GM19324 (cell line): Measurements from ENCODE around the gene NDP.

ENCODE experiments used
- ATAC-seq: cut with Tn5 transposase; IDR thresholded peaks from one replicate; pipeline ENCODE4 v1.9.1; 2021; ENCODE audit warnings: mild to moderate bottlenecking, moderate library complexity; ENCODE audit not compliant: unreplicated experiment, low FRiP score

The NDP gene, protein sequence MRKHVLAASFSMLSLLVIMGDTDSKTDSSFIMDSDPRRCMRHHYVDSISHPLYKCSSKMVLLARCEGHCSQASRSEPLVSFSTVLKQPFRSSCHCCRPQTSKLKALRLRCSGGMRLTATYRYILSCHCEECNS

DNA sequence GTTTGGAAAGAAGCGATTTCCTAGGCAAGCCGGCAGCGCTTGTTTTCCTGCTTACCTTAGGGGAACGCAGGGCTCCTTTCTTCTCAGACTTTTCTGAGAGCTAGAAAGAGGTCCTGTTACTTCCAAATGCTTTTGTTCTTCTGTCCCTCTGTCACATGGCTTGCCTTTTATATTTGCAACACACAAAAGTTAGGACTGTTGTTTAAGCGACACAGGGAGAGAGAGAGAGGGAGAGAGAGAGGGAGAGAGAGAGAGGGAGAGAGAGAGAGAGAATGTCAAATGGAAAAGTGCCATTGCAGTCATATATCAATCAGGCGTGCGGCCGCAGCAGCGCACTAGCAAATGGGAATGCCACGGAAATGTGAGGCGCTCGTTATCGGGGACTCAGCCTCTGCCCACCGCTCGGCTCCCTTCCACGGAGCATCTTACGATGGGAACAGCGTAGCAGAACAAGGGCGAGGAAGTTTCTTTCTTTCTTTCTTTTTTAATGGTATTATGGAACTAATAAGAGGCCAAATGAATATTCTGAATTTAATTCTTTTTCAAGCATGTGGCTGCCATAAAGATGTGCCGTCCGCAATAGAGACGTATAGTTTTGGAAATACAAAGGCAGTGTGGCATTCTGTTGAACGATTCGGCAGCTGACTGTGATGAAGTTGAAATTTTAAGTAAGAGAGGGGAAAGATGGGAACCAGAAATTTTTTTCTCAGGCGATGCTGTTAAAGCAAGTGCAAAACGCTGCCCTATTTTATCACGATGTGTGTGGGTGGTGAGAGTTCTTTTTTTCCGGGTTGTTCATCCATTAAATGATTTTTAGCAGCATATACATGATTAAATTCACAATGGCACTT is at the start of gene NDP:
Gene NDP (minus strand): TSS at position 142 of the 851 bp plus-strand sequence. CDS start 14,745 bp downstream, outside the sequence.
- ATAC-seq = no peak

DNA sequence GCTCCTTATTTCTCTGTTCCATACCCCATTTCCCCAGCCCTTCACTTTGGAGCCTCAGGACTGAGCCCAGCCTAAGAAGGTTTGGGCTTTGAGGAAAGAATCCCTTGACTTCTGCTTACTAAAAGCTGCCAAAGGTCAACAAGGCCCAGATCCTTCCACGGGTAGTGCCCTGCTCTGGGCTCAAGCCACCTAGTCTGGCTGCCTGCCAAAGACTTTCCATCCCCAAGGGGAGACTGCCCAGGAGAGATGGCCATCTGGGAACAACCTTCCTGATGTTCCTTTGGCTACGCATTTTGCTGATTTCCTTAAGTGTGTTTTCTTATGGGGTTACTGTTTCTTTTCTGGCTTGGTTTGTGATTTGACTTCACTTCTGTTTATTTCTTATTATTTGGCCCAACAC is 49.8 kb upstream of the NDP start:
- no peak for ATAC-seq

DNA sequence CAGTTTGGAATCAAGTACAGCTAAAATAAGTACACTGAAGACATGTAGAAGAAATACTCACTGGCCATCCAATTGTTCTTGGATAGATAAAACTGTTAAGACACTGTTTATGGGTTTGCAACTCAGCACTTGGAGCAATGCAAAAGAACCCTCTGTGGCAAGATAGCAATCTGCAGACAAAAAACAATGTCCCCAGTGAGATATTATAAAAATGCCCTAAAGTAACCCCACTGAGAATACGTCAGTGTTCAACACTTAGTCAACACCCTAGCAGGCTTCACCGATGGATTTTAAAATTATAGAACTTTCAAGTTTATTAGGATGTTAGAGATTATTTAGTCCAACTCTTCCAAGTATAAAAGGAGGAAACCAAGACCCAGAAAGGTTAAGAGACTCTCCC is 47.5 kb upstream of the NDP start:
- ATAC-seq = no peak

DNA sequence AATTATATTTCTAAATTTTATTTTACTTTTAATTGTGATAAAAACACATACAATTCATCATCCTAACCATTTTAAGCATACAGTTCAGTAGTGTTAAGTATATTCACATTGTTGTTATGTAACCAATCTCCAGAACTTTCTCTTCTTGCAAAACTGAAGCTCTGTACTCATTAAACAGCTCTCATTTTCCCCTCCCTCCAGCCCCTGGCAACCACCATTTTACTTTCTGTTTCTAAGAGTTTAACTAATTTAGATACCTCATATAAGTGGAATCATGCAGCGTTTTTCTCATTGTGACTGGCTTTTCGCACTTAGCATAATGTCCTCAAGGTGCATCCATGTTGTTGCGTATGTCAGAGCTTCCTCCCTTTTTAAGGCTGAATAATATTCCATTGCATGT is 46.7 kb upstream of the NDP start:
- no peak for ATAC-seq

DNA sequence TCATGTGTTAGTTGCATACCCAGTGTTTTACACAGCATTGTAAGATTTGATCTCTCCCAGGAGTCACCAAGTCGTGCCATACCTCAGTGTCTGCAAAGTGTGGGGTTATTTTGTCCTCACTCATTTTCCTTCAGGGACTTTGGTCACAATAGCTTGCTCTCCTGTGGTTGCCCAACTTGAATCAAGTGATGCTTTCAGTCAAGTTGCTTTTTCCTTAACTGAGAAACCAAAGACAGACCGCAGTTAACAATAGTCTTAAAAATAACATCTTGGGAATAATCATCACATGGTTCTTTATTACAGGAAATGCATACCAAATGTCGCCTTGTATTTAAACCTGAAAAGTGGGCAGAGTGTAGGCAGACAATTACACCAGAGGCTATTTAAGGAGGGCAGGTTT is 44.5 kb upstream of the NDP start:
- ATAC-seq = no peak

DNA sequence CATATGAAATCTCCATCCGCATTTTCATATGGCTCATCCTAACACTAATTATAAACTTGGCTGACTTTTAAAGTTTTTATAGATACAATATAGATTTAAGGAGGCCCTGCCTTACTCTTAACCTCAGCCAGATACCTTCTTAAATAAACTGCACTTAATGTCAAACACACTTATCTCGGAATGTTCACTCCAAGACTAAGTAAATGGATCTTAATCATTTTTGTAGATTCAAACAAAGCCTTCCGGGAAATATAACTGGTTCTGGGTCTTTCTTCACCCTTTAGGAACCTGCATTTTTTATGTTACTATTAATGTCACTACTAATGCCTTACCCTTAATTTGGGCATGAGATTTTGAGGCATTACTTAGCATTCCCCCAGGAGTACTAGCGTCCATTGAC is 43.7 kb upstream of the NDP start:
- no peak for ATAC-seq

DNA sequence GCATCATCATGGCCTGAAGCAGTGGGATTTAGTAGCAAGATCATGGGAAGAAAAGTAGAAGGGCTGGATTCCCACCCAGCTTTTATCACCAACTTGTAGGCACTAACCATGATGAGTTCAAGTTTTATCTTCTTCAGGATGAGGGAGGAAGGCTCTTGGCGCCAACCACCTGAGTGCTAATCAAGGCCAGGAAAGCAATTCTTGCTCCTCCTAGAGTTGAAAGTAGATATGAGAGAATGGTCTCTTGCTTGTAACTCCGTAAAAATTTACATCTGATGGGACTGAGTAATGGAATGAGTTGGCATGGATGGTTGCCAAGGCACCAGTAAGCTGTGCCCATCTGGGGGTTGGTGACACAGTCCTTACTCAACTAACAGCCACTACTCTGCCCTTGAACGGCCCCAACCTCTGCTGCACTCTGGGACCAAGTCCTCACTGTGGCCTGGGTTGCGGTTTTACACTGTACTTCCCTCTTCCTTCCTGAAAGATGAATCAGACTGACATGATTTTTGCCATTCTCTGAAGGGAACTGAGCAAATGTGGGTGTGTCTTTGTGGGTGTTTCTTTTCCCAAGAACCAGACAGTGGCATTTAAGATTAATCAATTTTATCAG is 39.4 kb upstream of the NDP start:
- no peak for ATAC-seq

DNA sequence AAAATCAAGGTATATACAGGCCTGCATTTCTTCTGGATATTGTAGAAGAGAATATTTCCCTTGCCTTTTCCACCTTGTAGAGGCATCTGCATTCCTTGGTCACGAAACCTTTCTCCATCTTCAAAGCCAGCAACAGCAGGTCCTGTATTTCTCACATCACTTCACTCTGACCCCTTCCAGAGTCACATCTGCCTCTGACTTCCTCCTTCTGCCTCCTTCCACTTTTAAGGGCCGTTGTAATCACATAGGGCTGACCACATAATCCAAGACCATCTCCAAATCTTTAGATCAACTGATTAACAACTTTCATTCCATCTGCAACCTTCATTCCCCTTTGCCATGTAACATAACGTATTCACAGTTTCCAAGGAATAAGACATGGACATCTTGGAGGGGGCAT is 38.3 kb upstream of the NDP start:
- no peak for ATAC-seq

DNA sequence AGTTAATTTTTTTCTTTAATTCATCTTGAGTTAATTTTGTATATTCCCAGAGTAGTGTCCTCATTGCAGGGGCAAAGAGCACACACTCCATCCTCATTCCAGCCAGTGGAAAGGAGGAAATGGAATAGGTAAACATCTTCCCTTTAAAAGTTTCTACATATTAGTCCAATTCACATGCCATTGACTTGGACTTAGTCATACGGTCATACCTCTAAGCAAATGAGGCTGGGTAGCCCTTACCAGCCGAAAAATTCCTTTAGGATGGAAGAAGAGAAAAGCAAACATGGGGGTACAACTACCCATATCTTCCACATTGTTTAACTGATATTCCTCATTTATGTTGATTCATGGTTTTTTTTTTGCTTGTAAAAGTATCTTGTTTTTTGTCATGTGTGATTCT is 37.4 kb upstream of the NDP start:
- no peak for ATAC-seq

DNA sequence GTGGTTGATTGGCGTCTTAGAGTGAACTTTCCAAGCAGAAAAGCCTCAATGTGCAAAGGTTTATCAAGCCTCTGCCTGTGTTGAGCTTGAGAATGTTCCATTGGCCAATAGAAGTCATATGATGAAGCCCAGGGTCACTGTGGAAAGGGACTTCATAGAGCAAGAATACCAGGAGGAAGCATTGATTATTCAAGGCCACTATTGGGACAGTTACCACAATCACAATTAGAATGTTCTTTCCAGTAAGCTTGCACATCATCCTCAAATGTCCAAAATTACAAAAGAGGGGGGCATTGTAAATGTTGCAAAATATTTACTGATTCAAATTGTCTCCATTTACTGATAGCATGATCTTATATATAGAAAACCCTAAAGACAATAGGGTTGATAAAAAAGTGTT is 32.9 kb upstream of the NDP start:
- ATAC-seq = no peak

DNA sequence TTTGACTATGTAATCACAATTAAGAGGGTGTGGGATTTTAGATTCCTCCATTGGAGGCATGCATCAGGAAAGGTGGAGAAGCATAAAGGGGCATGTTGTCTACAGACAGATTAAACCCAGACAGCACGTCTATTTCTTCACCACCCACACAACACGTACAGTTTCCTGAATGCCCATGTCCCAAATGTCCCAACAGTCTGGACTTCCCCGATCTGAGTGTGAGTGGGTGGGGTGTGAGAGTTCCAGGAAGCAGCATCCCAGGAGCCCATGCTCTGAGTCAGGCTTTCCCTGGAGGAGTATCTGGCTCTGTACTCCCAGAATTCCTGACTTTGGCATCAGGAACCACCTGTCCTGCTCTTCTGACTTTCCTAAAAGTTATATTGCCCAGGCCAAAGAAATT is 30.8 kb upstream of the NDP start:
- ATAC-seq = no peak

DNA sequence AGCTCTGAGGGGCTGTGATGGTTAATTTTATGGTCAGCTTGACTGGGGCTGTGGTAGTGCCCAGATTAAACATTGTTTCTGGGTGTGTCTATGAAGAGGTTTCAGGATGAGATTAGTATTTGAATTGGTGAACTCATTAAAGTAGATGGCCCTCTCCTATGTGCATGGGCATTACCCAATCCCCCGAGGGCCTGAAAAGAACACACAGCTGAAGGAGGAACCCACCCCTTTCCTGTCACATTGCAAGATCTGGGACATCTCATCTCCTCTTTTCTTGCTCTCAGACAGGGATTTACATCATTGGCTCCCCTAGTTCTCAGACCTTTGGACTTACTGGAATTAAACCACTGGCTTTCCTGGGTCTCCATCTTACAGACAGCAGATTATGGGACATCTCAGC is 29.4 kb upstream of the NDP start:
- no peak for ATAC-seq

DNA sequence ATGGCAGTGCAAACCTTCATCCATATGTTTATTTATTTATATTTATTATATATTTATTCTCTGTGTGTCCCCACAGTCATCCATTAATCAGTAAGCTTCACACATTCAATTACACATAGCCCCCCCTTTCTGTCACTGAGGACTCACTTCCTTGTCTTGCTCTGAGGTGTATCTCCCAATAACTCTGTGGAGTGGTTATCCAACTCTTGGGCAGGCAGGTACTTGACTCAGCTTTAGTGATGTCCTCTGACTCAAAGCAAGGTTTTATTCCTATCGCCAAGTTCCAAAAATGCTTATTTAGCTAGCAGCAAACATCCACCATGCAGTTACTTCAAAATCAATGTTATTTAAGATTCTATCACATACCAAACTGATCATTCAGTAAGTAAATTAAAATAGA is 25.2 kb upstream of the NDP start:
- no peak for ATAC-seq

DNA sequence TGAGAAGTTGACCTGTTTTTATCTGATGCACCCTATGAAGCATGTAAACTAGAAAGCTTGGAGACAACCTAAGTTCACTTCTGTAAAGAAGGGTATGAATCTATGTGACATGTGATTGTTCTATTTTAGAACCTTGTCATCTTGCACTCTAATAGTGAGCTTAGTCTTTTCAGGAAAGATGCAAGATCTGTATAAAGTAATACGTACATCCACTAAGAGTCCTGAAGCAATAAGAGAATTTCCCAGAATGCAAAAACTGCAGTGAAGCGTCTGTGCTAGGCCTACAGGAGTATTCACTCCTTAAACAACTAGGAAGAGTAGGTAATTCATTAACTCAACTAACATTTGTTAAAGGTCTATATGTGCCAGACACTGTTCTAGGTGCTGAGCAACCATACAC is 23.3 kb upstream of the NDP start:
- ATAC-seq = no peak

DNA sequence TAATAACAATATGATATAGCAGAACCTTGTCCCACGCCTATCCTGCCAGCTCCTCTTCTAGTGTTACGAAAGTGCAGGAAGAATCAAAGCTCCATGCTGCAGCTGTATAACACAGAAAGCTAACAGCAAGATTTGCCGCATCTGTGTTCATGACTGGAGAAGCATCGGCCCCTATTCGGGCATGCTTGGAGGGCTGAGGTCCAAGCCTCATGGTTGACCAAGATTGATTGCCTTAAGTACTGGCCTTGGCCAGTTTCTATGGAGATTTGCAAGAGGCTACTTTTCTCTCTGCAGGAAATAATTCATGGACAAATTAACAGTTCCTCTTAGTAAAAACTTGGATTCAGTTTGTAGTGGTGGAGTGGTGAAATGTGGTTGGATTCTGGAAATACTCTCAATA is 12.9 kb upstream of the NDP start:
- no peak for ATAC-seq

DNA sequence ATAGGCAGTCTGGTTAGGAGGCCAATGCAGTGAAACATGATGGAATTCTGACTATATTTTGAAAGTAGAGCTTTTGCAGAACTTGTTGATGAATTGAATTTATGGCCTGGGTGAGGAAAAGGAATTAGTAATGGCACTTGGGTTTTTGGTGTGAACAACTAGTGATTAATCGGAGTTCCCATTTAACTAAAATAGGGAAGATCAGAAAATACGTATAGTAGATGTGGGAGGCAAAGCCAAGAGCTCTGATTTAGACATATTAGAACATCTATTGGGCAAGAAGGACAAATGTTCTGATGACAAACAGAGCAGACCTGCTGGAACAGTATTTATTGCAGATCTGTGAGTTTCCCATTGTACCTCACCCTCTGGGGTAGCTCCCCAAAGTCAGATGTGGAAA is 12.3 kb upstream of the NDP start:
- ATAC-seq = no peak

DNA sequence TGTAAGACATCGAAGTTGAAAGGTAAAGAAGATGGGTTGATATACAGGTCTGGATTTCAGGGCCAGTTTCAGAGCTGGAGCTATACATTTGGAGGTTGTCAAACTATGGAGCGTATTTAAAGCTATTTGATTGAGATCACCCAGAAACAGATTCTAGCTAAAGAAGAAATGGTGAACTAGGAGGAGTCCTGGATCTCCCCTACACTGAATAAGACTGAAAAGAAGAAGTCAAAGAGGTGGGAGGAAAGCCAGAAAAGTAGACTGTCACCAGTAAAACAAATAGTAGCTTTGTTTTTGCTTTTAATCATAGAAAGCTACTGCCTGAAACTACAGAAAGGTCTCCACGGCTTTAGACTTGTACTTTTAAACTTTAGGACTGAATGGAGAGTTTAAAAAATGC is 5.0 kb upstream of the NDP start:
- ATAC-seq = no peak

DNA sequence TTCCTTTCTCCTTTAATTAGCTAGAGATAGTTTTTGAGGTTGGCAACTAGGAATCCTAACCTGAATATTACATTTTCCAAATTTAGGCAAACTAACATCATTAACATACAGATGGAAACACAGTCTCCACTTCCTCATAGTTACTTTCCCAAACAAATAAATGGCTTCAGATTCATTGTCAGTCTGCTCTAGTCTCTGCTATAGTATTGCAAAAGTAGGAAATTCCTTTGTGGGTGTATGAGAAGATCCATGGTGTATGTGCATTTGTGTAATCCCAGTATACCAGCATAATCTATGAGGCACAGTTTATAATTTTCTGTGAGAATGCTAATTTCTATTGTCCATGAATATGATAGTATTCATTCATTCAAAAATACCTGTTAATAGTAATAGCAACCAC is 3.0 kb upstream of the NDP start:
- no peak for ATAC-seq

DNA sequence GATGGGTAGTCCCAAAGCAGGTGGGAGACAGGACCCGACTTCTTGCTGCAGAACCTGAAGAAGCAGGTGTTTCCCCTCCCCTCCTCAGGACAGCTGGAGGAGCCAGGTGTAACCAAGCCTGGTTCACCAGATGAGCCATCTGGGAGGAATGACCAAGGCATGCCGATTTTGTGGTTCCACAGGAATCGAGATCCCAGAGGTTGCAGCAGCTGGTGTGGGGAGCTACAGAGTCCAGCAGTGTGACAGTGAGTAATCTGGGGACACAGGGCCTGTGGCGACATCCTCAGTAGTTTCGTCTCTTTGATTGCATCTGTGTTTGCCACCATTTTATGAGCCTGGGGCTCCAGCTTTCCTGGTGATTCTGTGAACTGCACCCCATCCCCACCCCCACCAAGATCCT is 2.6 kb upstream of the NDP start:
- ATAC-seq = no peak

DNA sequence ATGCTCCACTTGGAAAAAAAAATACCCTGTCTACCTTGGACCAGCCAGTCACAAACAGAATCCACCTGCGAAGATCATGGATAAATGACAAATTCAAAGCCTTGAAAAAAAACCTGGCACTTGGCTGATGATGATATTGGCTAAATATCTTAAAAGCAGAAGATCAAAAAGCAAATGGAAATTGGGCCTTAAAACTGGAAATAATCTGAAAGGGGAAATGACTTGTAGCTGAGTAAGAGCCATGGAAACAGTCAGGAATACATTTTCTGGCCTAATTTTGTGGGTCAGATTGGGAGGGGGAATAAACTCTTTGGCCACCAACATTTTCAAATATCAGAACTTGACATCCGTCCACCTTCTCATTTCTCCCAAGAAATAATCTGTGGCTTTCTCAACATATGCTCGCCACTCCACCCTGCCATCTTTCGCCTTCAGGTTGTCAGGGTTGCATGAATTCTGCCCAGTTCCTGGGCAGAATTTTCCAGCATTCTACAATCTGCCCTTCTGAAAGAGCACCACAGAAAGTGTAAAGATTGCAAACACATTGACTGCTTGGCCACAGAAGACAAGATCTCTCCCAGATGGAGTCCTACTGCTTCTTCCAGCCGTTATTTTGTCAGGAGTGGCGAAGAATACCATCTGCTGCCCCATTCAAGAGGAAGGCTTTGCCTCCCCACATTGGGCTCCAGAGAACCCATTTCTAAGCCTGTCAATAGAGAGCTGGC is 1.7 kb upstream of the NDP start:
- no peak for ATAC-seq

DNA sequence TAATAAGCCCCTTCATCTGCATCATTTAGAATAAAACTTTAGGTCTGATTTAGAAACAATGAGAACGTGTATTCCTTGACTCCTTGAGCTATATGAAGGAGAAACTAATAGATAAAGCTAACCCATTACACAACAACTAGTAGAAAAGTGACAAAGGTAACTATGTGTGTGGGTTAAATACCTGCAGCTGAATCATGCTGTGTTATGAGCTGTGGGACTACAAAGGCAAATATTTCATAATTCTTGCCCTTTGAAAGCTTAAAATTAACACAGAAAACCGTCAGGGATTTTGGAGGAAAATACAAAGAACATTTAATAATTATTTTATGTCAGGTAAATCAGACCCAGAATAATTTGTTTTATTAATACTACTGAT is 898 bp upstream of the NDP start:
- ATAC-seq = no peak
